ENCODE results near the gene IFI16. TPM values are rescaled to one million over a fixed set of nuclear protein-coding genes. Genes with fewer than 3 reads are reported as not detected.
"Not testable (repeated sequence)": the region's sequence is repeated elsewhere in the genome, so short reads cannot be mapped to it uniquely, and the experiment has no call there.

The IFI16 gene
- total and polyA plus RNA-seq, 2 of the 4 experiments (the other 2 are of a cell fraction): 45.0 to 65.3 TPM

GRCh38 chr1:159046486-159046885 is 36.8 kb downstream of the IFI16 start:
- H2AFZ ChIP-seq (replicated peaks; ENCODE audit: low read length, poor library complexity); H3K4me3 ChIP-seq (ENCODE audit: insufficient read depth, low read depth, low read length); H3K4me2 ChIP-seq (ENCODE audit: low read depth, low read length); ATAC-seq (ENCODE audit: low read depth); BruUV-seq (replicated peaks); H3K4ac ChIP-seq (ENCODE audit: low read depth, low read length); H3K27me3 ChIP-seq (ENCODE audit: control insufficient read depth, insufficient read depth, low read length); H4K91ac ChIP-seq (ENCODE audit: insufficient read depth, low read depth, low read length); DNase-seq; H3K4me1 ChIP-seq (ENCODE audit: control insufficient read depth, insufficient read depth, low read length); H3K27ac ChIP-seq (ENCODE audit: insufficient read depth, low read length); H3K9me1 ChIP-seq (ENCODE audit: insufficient read depth, low read length); CTCF ChIA-PET; intact Hi-C loops (cut with micrococcal nuclease); POLR2A ChIA-PET (ENCODE audit: unreplicated experiment); H3K23ac ChIP-seq (ENCODE audit: low read depth, low read length); H3K56ac ChIP-seq (ENCODE audit: extremely low read depth, insufficient read depth, low read length); H2BK120ac ChIP-seq (ENCODE audit: low read depth, low read length); dilution Hi-C loops (cut with HindIII; ENCODE audit: low sequenced_read_pairs, unreplicated experiment); H3K18ac ChIP-seq (ENCODE audit: low read depth, low read length); H2BK20ac ChIP-seq (ENCODE audit: low read depth, low read length); H2AK5ac ChIP-seq (ENCODE audit: low read depth, low read length); H2BK15ac ChIP-seq (ENCODE audit: low read depth, low read length); H3K14ac ChIP-seq (replicated peaks; ENCODE audit: low read depth, low read length); H3K9me3 ChIP-seq (ENCODE audit: control insufficient read depth, insufficient read depth, low read length); H4K8ac ChIP-seq (ENCODE audit: low read depth in 2 of 2, low read length in 2 of 2); H4K5ac ChIP-seq (ENCODE audit: low read depth, low read length); H4K20me1 ChIP-seq (ENCODE audit: insufficient read depth, low read length); H3K9ac ChIP-seq (ENCODE audit: low read depth, low read length); H2BK5ac ChIP-seq (ENCODE audit: low read depth, low read length, poor library complexity, severe bottlenecking); H2AK9ac ChIP-seq (replicated peaks; ENCODE audit: low read depth, low read length, poor library complexity); in situ Hi-C loops (cut with MboI; ENCODE audit: low sequenced_read_pairs): not testable (repeated sequence)
- Histone ChIP-seq H3K79me1 (ENCODE audit: low read depth in 1 of 2, low read length in 2 of 2) (peaks cover 6 to 10% of the 10 kb centered on the region in 2 experiments; a peak in 3 of 4 replicates), H3K36me3 (ENCODE audit: control insufficient read depth, insufficient read depth, low read length) (peaks cover 23% of the 10 kb centered on the region)
- WGBS, 2 experiments (ENCODE audit: extremely low coverage in 2 of 2, insufficient read length in 1 of 2): no CpG with 5 or more reads among the region's 1 CpG
